ENCODE measurements around the gene RNF150. TPM values are rescaled to one million over a fixed set of nuclear protein-coding genes. Genes with fewer than 3 reads are reported as not detected.

RNF150 gene
- total and polyA plus RNA-seq, 2 experiments from 2014 or later = 4.2 to 9.2 TPM

- no peak for TF ChIP-seq EZH2phosphoT487 (IDR thresholded peaks at IDR 0.05; ENCODE audit: low read depth, severe bottlenecking, unreplicated experiment)
- no peak for TF ChIP-seq EZH2 (IDR thresholded peaks at IDR 0.05; ENCODE audit: borderline replicate concordance)
- TF ChIP-seq, protein P1, sequence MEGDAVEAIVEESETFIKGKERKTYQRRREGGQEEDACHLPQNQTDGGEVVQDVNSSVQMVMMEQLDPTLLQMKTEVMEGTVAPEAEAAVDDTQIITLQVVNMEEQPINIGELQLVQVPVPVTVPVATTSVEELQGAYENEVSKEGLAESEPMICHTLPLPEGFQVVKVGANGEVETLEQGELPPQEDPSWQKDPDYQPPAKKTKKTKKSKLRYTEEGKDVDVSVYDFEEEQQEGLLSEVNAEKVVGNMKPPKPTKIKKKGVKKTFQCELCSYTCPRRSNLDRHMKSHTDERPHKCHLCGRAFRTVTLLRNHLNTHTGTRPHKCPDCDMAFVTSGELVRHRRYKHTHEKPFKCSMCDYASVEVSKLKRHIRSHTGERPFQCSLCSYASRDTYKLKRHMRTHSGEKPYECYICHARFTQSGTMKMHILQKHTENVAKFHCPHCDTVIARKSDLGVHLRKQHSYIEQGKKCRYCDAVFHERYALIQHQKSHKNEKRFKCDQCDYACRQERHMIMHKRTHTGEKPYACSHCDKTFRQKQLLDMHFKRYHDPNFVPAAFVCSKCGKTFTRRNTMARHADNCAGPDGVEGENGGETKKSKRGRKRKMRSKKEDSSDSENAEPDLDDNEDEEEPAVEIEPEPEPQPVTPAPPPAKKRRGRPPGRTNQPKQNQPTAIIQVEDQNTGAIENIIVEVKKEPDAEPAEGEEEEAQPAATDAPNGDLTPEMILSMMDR (IDR thresholded peaks at IDR 0.05; ENCODE audit: poor library complexity) = no peak
- Histone ChIP-seq H3K9me3 (ENCODE audit: low read depth) (no peaks in the 10 kb centered on the region), H3K27me3 (no peaks in the 10 kb centered on the region), H3K4me3 (no peak overlapping the region), H3K4me2 (no peak overlapping the region), H4K20me1 (ENCODE audit: insufficient read depth, poor library complexity, severe bottlenecking) (no peaks in the 10 kb centered on the region), H3K79me2 (no peaks in the 10 kb centered on the region), H3K4me1 (ENCODE audit: insufficient read depth) (no peaks in the 10 kb centered on the region), H3K9me2 (replicated peaks; ENCODE audit: insufficient read depth) (no peaks in the 10 kb centered on the region), H3K36me3 (replicated peaks; ENCODE audit: insufficient read depth, low read depth) (no peaks in the 10 kb centered on the region), H3K27ac (no peak overlapping the region), H2AFZ (no peak overlapping the region)
- 90% methylated on average over 3 of the region's 3 CpGs for WGBS (ENCODE audit: low lambda C conversion rate, missing lambda C conversion rate)
- peak; percentile 12 for DNase-seq (ENCODE audit: low spot score)
These were observed 30.9 kb downstream of the RNF150 start for GRCh38 chr4:141102367-141102766.

GRCh38 chr4:141101511-141101910 lies 31.8 kb downstream of the RNF150 start:
- Histone ChIP-seq H3K9me2 (replicated peaks; ENCODE audit: insufficient read depth) (no peaks in the 10 kb centered on the region), H4K20me1 (ENCODE audit: insufficient read depth, poor library complexity, severe bottlenecking) (no peaks in the 10 kb centered on the region), H3K79me2 (no peaks in the 10 kb centered on the region), H3K36me3 (replicated peaks; ENCODE audit: insufficient read depth, low read depth) (no peaks in the 10 kb centered on the region), H3K27ac (no peak overlapping the region), H3K9me3 (ENCODE audit: low read depth) (no peaks in the 10 kb centered on the region), H3K27me3 (no peaks in the 10 kb centered on the region), H3K4me1 (ENCODE audit: insufficient read depth) (no peaks in the 10 kb centered on the region), H2AFZ (no peak overlapping the region), H3K4me3 (no peak overlapping the region), H3K4me2 (no peak overlapping the region)
- TF ChIP-seq, protein P1 (IDR thresholded peaks at IDR 0.05; ENCODE audit: poor library complexity) = no peak
- TF ChIP-seq EZH2 (IDR thresholded peaks at IDR 0.05; ENCODE audit: borderline replicate concordance) = no peak
- no peak for TF ChIP-seq EZH2phosphoT487 (IDR thresholded peaks at IDR 0.05; ENCODE audit: low read depth, severe bottlenecking, unreplicated experiment)
- 81% methylated on average over 4 of the region's 4 CpGs for WGBS (ENCODE audit: low lambda C conversion rate, missing lambda C conversion rate)
- no peak for DNase-seq (ENCODE audit: low spot score)

- no peak overlapping the region for H3K4me2 ChIP-seq
- TF ChIP-seq EZH2phosphoT487 (IDR thresholded peaks at IDR 0.05; ENCODE audit: low read depth, severe bottlenecking, unreplicated experiment) (no peak), EZH2 (IDR thresholded peaks at IDR 0.05; ENCODE audit: borderline replicate concordance) (no peak)
- TF ChIP-seq, protein P1 (IDR thresholded peaks at IDR 0.05; ENCODE audit: poor library complexity) = no peak
- no peak overlapping the region for H3K4me3 ChIP-seq
- 96% methylated on average over 1 of the region's 1 CpG for WGBS (ENCODE audit: low lambda C conversion rate, missing lambda C conversion rate)
- no peak overlapping the region for H3K27ac ChIP-seq
- no peaks in the 10 kb centered on the region for H4K20me1 ChIP-seq (ENCODE audit: insufficient read depth, poor library complexity, severe bottlenecking)
- H3K27me3 ChIP-seq = no peaks in the 10 kb centered on the region
- no peaks in the 10 kb centered on the region for H3K79me2 ChIP-seq
- no peak for DNase-seq (ENCODE audit: low spot score)
- no peaks in the 10 kb centered on the region for H3K9me3 ChIP-seq (ENCODE audit: low read depth)
- H3K9me2 ChIP-seq (replicated peaks; ENCODE audit: insufficient read depth) = no peaks in the 10 kb centered on the region
- H2AFZ ChIP-seq = no peak overlapping the region
- no peaks in the 10 kb centered on the region for H3K4me1 ChIP-seq (ENCODE audit: insufficient read depth)
- H3K36me3 ChIP-seq (replicated peaks; ENCODE audit: insufficient read depth, low read depth) = no peaks in the 10 kb centered on the region
These were observed 33.9 kb downstream of the RNF150 start for GRCh38 chr4:141099326-141099725.

GRCh38 chr4:141098163-141098562 lies 35.1 kb downstream of the RNF150 start:
- Histone ChIP-seq H3K27me3 (no peaks in the 10 kb centered on the region), H3K4me2 (no peak overlapping the region), H4K20me1 (ENCODE audit: insufficient read depth, poor library complexity, severe bottlenecking) (no peaks in the 10 kb centered on the region), H3K9me3 (ENCODE audit: low read depth) (no peaks in the 10 kb centered on the region), H3K4me3 (no peak overlapping the region), H2AFZ (no peak overlapping the region), H3K9me2 (replicated peaks; ENCODE audit: insufficient read depth) (no peaks in the 10 kb centered on the region), H3K4me1 (ENCODE audit: insufficient read depth) (no peaks in the 10 kb centered on the region), H3K27ac (no peak overlapping the region), H3K36me3 (replicated peaks; ENCODE audit: insufficient read depth, low read depth) (no peaks in the 10 kb centered on the region), H3K79me2 (no peaks in the 10 kb centered on the region)
- 98% methylated on average over 3 of the region's 3 CpGs for WGBS (ENCODE audit: low lambda C conversion rate, missing lambda C conversion rate)
- no peak for TF ChIP-seq EZH2phosphoT487 (IDR thresholded peaks at IDR 0.05; ENCODE audit: low read depth, severe bottlenecking, unreplicated experiment)
- TF ChIP-seq, protein P1 (IDR thresholded peaks at IDR 0.05; ENCODE audit: poor library complexity) = no peak
- TF ChIP-seq EZH2 (IDR thresholded peaks at IDR 0.05; ENCODE audit: borderline replicate concordance) = no peak
- DNase-seq (ENCODE audit: low spot score) = no peak
